ENCODE results near the gene KCTD11.
"Not testable (repeated sequence)": the region's sequence is repeated elsewhere in the genome, so short reads cannot be mapped to it uniquely, and the experiment has no call there.

DNA sequence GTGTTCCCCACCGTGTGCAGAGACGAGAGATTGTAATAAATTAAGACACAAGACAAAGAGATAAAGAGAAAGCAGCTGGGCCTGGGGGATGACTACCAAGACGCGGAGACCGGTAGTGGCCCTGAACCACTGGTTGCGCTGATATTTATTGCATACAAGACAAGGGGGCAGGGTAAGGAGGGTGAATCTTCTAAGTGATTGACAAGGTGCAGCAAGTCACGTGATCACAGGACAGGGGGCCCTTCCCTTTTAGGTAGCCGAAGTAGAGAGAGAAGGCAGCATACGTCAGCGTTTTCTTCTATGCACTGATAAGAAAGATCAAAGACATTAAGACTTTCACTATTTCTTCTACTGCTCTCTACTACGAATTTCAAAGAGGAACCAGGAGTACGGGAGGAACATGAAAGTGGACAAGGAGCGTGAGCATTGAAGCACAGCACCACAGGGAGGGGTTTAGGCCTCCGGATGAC lies 19.3 kb upstream of the KCTD11 start:
- TF ChIP-seq, protein P1, sequence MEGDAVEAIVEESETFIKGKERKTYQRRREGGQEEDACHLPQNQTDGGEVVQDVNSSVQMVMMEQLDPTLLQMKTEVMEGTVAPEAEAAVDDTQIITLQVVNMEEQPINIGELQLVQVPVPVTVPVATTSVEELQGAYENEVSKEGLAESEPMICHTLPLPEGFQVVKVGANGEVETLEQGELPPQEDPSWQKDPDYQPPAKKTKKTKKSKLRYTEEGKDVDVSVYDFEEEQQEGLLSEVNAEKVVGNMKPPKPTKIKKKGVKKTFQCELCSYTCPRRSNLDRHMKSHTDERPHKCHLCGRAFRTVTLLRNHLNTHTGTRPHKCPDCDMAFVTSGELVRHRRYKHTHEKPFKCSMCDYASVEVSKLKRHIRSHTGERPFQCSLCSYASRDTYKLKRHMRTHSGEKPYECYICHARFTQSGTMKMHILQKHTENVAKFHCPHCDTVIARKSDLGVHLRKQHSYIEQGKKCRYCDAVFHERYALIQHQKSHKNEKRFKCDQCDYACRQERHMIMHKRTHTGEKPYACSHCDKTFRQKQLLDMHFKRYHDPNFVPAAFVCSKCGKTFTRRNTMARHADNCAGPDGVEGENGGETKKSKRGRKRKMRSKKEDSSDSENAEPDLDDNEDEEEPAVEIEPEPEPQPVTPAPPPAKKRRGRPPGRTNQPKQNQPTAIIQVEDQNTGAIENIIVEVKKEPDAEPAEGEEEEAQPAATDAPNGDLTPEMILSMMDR (IDR thresholded peaks at IDR 0.05; ENCODE audit: low read length), result not testable (repeated sequence)
- TF ChIP-seq EZH2 (IDR thresholded peaks at IDR 0.05; ENCODE audit: borderline replicate concordance, low read length), result not testable (repeated sequence)
